GM21576 (cell line): ENCODE data around the gene UBE2QL1.

Experiments used
- ATAC-seq: cut with Tn5 transposase; IDR thresholded peaks from one replicate; pipeline ENCODE4 v1.9.1; 2021; ENCODE audit warnings: mild to moderate bottlenecking, moderate library complexity; ENCODE audit not compliant: unreplicated experiment

The UBE2QL1 gene

GRCh38 chr5:6427694-6428093 lies 21.0 kb upstream of the UBE2QL1 start:
- no peak for ATAC-seq

- no peak for ATAC-seq
These were observed 18.1 kb upstream of the UBE2QL1 start for GRCh38 chr5:6430418-6431028.

DNA sequence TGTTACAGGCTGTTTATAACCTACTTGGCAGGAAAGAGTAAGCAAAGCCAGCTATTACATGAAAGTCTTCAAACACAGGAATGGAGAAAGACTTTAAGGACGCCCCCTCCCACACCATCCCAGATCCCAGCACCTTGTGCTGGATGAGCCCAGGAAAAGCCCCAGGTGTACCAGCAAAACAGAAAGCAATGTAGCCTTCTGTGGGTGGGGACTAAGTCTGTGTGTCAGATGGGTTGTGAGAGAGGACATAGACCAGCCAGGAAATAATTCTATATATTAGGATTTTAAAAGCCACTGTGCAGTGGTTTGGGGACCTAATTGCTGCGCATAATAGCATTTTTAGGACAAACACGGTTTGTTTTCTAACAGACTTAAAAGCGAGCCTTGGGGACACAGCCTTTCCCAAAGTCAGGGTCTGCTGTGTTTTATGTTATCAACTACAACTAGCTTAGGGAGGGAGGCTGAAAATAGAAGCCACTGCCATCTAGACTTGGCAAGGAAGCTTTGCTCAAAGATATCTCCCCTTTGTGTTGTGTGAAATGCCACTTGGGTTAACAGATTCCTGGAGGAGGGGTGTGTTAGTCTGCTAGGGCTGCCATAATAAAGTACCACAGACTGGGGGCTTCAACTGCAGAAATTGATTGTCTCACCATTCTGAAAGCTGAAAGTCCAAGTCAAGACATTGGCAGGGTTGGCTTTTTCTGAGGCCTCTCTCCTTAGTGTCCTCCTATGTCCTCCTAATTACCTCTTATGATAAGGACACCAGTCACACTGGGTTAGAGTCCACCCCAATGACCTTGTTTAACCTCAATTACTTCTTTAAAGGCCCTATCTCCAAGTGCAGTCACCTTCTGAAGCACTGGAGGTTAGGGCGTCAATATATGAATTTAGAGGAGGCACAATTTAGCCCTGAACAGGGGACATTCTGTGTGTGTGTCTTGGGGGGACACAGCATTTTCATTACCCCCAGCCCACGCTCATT lies 17.2 kb upstream of the UBE2QL1 start:
- ATAC-seq: no peak

DNA sequence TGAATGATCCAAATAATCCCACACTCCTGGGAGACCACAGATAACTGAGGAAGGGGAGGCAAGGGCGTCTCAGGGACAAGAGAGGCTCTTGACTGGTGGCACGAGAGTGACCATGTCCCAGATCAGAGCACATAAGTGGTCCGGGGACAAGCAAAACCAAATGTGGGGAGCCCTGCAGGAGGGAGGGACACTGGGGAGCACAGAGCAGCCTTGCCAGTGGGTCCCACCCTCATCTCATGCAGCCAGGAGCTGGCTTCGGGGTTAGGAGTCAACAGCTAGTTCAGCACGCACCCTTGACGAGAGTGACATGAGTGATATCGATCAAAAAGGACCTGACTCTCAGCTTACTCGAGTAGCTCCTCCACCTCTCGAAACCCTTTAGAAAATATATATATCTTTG lies 16.5 kb upstream of the UBE2QL1 start:
- no peak for ATAC-seq

DNA sequence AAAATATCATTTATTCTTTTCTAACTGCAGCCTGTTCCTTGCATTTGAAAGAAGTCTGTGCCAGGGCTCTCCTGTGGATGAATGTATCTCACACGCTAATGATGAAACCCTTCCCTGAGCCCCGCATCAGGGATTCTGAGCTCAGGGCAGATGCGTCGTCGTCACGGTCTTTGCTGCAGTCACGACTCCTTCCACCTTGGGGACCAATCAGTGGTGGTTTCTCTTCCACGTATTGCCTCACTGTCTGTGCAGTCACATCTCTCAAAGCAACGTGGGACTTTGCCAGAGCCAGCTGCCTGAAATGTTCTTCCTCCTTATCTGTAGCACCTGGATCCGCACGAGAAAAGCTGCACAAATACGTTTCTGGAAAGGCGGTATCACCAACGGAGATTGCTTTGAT lies 13.9 kb upstream of the UBE2QL1 start:
- no peak for ATAC-seq

- ATAC-seq: no peak
These were observed 13.3 kb upstream of the UBE2QL1 start for GRCh38 chr5:6435356-6435755.

GRCh38 chr5:6436715-6437331 lies 11.8 kb upstream of the UBE2QL1 start:
- no peak for ATAC-seq

DNA sequence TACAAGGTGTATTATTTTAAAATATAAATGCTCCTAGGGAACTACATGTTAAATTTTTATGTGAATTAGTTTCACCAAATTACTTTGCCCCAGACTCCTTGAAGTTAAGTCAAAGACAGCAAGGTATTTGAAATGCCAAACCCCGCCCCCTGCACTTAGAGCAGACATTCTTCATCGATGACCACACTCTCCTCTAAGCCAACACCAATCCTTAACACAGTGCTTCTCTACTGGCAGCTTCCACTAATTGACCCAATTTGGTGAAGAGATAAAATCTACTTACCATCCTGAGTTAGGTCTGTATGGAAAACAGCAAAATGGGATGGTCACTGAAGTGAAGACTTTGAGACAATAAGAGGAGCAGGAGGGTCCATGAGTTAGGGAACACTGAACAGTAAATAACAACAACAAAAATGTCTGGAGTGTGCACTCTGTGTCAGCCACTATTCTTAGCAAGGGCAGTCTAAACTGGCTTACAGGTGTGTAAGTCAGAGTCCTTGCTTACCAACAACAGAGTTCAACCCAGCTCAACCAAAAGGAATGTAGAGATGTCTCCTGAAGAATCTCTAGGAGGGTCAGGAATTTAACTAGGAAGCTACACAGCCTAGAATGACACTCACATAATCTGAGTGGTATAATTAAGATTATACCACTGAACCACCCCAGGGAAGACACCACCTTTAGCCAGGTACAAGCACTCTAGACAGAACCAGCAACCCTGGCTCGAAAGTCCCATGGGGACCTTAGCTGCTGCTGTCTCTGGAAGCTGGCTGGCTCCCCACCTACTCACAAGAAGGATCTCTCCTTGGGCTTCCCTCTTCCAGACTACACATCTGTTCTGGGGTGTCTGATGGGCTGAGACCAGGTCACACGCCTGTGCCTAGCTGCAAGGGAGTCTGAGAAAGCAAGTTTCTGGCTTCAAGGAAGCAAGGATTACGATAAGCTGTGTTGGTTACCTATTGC lies 8.8 kb upstream of the UBE2QL1 start:
- ATAC-seq: no peak

DNA sequence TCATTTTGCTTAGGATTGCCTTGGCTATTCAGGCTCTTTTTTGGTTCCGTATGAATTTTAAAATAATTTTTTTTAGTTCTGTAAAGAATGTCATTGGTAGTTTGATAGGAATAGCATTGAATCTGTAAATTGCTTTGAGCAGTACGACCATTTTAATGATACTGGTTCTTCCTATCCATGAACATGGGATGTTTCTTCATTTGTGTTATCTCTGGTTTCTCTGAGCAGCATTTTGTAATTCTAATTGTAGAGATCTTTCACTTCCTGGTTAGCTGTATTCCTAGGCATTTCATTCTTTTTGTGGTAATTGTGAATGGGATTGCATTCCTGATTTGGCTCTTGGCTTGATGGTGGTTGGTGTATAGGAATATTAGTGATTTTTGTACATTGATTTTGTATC lies 6.3 kb upstream of the UBE2QL1 start:
- ATAC-seq: no peak

DNA sequence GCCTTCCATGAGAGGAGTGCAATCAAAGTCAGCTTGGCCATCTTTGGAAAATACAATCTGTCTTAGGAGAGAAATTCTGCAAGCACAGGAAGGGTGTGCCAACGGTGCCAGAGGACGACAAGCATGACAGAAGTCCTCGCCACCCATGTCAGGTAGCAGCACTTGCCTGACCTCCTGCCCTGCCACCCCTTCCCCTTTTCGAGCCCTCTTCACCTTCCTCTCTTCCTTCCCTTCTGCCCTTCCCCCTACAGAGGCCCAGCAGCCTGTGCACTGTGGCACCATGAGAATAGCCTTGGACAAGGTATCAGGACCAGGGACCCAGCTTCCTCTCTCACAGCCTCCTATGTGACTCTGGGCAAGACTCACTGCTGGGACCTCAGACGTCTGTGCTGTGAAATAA lies 5.3 kb upstream of the UBE2QL1 start:
- ATAC-seq: no peak

DNA sequence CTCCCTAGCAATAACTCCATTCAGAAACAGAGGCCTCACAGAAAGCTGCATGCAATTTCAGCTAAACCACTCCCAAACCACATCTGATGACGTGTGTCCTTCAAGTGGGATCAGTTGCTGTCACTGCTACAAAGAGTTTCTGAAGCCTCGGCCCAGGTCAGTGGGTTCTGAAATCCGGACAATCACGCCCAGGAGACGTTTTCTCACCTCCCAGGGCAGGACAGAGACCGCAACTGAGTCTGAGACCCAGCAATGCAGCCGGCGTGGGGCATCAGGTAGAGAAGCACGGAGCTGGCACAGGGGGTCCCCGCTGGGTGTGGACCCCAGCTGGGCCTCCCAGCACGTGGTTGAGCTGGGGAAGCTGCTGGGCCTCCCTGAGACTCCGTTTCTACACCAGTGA lies 2.6 kb upstream of the UBE2QL1 start:
- ATAC-seq: no peak

DNA sequence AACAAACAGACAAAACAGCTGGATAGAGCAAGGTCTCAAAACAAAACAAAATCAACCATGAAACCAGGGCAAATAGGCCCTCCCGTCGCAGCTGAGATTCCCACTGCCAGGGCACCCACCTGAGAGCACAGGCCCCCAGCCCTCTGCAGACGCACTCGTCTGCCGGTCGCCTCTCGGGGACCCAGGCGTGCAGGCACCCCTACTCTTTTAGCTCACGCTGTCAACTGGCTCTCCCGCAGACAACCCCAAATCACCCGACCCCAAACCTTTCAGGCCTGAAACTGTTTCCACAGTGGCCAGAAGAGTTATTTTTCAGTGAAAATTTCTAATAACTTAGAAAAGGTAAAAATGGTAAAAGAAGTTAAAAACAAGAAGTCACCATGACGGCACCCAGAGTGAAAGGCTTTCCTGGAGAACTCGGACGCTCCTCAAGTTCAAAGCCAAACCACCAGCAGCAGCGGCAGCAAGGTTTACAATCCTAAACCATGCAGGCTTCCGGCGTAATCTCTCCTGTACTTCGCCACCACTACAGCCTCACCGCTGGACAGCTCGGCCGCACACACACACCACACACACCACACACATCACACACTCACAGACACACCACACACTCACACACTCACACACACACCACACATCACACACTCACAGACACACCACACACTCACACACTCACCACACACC lies 1.9 kb upstream of the UBE2QL1 start:
- ATAC-seq: no peak

GRCh38 chr5:6447384-6448140 lies 1.1 kb upstream of the UBE2QL1 start:
- ATAC-seq: no peak

GRCh38 chr5:6448141-6448491 lies 543 bp upstream of the UBE2QL1 start:
- no peak for ATAC-seq

- ATAC-seq: no peak
These were observed 953 bp downstream of the UBE2QL1 start for GRCh38 chr5:6449465-6450158.

DNA sequence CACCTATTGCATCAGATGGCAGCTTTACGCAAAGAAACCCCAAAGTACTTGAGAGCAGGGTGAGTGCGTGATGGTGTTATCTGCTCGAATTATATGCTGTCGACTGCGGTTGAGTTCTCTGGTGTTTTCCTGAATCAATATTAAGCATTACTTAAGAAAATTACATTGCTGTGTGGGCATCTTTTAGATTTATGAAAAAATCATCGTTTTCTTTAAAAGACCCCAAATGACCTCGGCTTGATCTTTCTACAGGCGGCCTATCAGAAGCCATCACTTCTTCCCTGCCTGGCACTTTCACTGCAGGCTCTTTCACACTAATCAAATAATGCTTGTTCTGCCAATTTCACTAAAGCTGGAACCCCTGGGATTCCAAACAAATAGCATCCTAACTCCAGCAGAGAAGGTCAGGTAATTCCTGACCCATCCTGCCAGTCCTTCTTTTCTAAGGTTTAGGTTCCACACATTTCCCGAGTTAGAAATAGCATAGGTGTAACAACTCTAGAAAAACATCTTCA lies 1.7 kb downstream of the UBE2QL1 start:
- ATAC-seq: no peak

DNA sequence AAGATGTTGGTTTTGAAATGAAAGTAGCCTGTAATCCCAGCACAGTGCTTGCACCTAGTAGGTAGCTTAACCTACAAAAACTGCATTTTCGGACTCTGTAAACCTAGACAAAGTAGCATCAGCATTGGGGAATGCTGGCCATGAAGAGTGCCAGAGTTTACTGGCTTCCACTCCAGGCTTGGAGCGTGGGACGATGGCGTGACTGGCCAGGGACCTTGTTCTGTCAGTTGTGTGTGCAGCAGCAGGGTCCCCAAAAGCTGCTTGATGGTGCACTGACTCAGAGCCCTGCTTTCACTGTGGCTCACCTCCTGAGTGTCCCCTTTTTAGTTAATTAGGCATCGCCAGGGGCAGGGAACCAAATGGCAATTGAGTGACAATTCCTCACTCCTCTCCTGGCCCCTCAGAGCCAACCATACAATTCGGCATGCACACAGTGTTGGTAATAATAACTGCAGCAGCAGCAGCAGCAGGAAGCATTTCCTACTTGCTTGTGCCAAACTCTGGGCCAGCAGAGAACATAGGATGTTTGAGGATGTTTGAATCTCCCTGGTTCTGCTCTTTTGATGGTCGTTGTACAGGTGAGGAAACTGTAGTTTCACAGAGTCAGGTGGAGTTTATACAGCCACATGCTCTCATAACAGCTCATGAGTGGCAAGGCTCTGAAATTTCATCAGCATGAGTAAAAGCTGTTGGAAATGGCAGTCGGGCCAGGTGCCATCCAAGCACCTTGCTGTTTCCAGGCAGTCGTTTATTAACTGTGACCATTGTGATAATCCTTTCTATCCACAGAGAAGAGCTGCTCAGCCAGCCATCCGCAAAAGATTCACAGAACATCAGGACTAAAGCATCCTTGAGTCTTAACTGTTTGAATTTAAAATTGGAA lies 4.2 kb downstream of the UBE2QL1 start:
- ATAC-seq: no peak
